ENCODE measurements around the gene UVSSA. TPM values are rescaled to one million over a fixed set of nuclear protein-coding genes. Genes with fewer than 3 reads are reported as not detected.

Gene UVSSA
- total RNA-seq, 1 donor from 2014 or later = 35.2 TPM

- no peak for TF ChIP-seq CTCF (IDR thresholded peaks at IDR 0.05)
- ATAC-seq (ENCODE audit: low read depth) (no peak), DNase-seq (no peak)
- H3K36me3 Mint-ChIP-seq (ENCODE audit: low read depth) = peaks cover 27% of the 10 kb centered on the region
- no peaks in the 10 kb centered on the region for H3K27me3 Mint-ChIP-seq
- no peak overlapping the region for H3K4me3 Mint-ChIP-seq
- H3K4me1 Mint-ChIP-seq = no peaks in the 10 kb centered on the region
- POLR2A ChIA-PET = no interaction called here
- H3K9me3 Mint-ChIP-seq = no peaks in the 10 kb centered on the region
- no peak overlapping the region for H3K27ac Mint-ChIP-seq
- CTCF ChIA-PET = no interaction called here
- intact Hi-C loops (cut with micrococcal nuclease) = no loop called here
These were observed 28.2 kb downstream of the UVSSA start for GRCh38 chr4:1375051-1375721.

- ATAC-seq (ENCODE audit: low read depth) (no peak), DNase-seq (no peak)
- CTCF ChIA-PET = no interaction called here
- Mint-ChIP-seq H3K27ac (no peak overlapping the region), H3K9me3 (no peaks in the 10 kb centered on the region), H3K27me3 (no peaks in the 10 kb centered on the region), H3K4me3 (no peak overlapping the region), H3K4me1 (no peaks in the 10 kb centered on the region), H3K36me3 (ENCODE audit: low read depth) (peaks cover 27% of the 10 kb centered on the region)
- TF ChIP-seq CTCF (IDR thresholded peaks at IDR 0.05) = no peak
- intact Hi-C loops (cut with micrococcal nuclease) = no loop called here
- POLR2A ChIA-PET = no interaction called here
These were observed 28.8 kb downstream of the UVSSA start for GRCh38 chr4:1375761-1376322.

GRCh38 chr4:1376391-1376840 is 29.4 kb downstream of the UVSSA start:
- DNase-seq (no peak), ATAC-seq (ENCODE audit: low read depth) (no peak)
- Mint-ChIP-seq H3K27ac (no peak overlapping the region), H3K4me1 (no peaks in the 10 kb centered on the region), H3K36me3 (ENCODE audit: low read depth) (peaks cover 23% of the 10 kb centered on the region), H3K27me3 (no peaks in the 10 kb centered on the region), H3K9me3 (no peaks in the 10 kb centered on the region), H3K4me3 (no peak overlapping the region)
- no peak for TF ChIP-seq CTCF (IDR thresholded peaks at IDR 0.05)
- CTCF ChIA-PET = no interaction called here
- intact Hi-C loops (cut with micrococcal nuclease) = no loop called here
- POLR2A ChIA-PET = no interaction called here

GRCh38 chr4:1376841-1377605 is 30.0 kb downstream of the UVSSA start:
- ChIA-PET POLR2A (no interaction called here), CTCF (no interaction called here)
- ATAC-seq (ENCODE audit: low read depth) (no peak), DNase-seq (no peak)
- intact Hi-C loops (cut with micrococcal nuclease) = no loop called here
- Mint-ChIP-seq H3K9me3 (no peaks in the 10 kb centered on the region), H3K36me3 (ENCODE audit: low read depth) (peaks cover 20% of the 10 kb centered on the region), H3K27me3 (no peaks in the 10 kb centered on the region), H3K4me1 (no peaks in the 10 kb centered on the region), H3K27ac (no peak overlapping the region), H3K4me3 (no peak overlapping the region)
- no peak for TF ChIP-seq CTCF (IDR thresholded peaks at IDR 0.05)

- Mint-ChIP-seq H3K27ac (no peak overlapping the region), H3K27me3 (no peaks in the 10 kb centered on the region), H3K36me3 (ENCODE audit: low read depth) (peaks cover 13% of the 10 kb centered on the region), H3K4me1 (no peaks in the 10 kb centered on the region), H3K4me3 (no peak overlapping the region), H3K9me3 (no peaks in the 10 kb centered on the region)
- ChIA-PET POLR2A (no interaction called here), CTCF (no interaction called here)
- intact Hi-C loops (cut with micrococcal nuclease) = no loop called here
- TF ChIP-seq CTCF (IDR thresholded peaks at IDR 0.05) = no peak
- no peak for DNase-seq
- no peak for ATAC-seq (ENCODE audit: low read depth)
These were observed 30.7 kb downstream of the UVSSA start for GRCh38 chr4:1377606-1378261.
